KMS-11 (cell line): ENCODE results near the gene CRISPLD2.

Experiments used
- H2AFZ ChIP-seq: fragments of 200-600 bp; sonication (generic); 2 replicates; pipeline ENCODE4 v1.6.1; 2016; ENCODE audit warnings: antibody characterized with exemption, mixed run types, low read depth
- H3K27ac ChIP-seq: fragments of 200-600 bp; sonication (generic); 2 replicates; pipeline ENCODE4 v1.6.1; 2016; ENCODE audit warnings: mild to moderate bottlenecking, mixed run types
- H3K27me3 ChIP-seq: fragments of 200-600 bp; sonication (generic); 2 replicates; pipeline ENCODE4 v1.6.1; 2017; ENCODE audit warnings: mild to moderate bottlenecking, low read depth, mixed run types, moderate library complexity; ENCODE audit not compliant: insufficient read depth
- H3K36me3 ChIP-seq: fragments of 200-600 bp; sonication (generic); 2 replicates; pipeline ENCODE4 v1.6.1; 2017; ENCODE audit warnings: mild to moderate bottlenecking, mixed run types; ENCODE audit not compliant: insufficient read depth
- H3K4me1 ChIP-seq: fragments of 200-600 bp; sonication (generic); 2 replicates; pipeline ENCODE4 v1.6.1; 2016; ENCODE audit warnings: mild to moderate bottlenecking, low read depth, mixed run types; ENCODE audit not compliant: poor library complexity, severe bottlenecking
- H3K4me2 ChIP-seq: fragments of 200-600 bp; sonication (generic); 2 replicates; pipeline ENCODE4 v1.7.0; 2016; ENCODE audit warnings: mild to moderate bottlenecking, mixed run types
- H3K4me3 ChIP-seq: fragments of 200-600 bp; sonication (generic); IDR thresholded peaks from 2 replicates; pipeline ENCODE4 v1.6.1; 2017; ENCODE audit warnings: low read depth, low read length, mixed read lengths; ENCODE audit not compliant: insufficient read depth
- H3K79me2 ChIP-seq: fragments of 200-600 bp; sonication (generic); 2 replicates; pipeline ENCODE4 v1.6.1; 2016; ENCODE audit warnings: low read depth, mixed run types; ENCODE audit not compliant: insufficient read depth
- H3K9ac ChIP-seq: fragments of 200-600 bp; sonication (generic); 2 replicates; pipeline ENCODE4 v1.6.1; 2016; ENCODE audit warnings: mild to moderate bottlenecking, mixed run types
- H4K20me1 ChIP-seq: fragments of 200-600 bp; sonication (generic); 2 replicates; pipeline ENCODE4 v1.6.1; 2016; ENCODE audit warnings: mild to moderate bottlenecking, mixed run types; ENCODE audit not compliant: insufficient read depth
- CTCF ChIP-seq: fragments of 200-600 bp; sonication (generic); conservative IDR thresholded peaks from 2 replicates; pipeline ENCODE4 v1.6.1; 2017; ENCODE audit warnings: low read depth, mild to moderate bottlenecking, antibody characterized with exemption, low read length, moderate library complexity, mixed read lengths

Gene CRISPLD2

GRCh38 chr16:84940670-84941551 is 121.1 kb downstream of the CRISPLD2 start:
- Histone ChIP-seq H3K36me3 (no peaks in the 10 kb centered on the region), H2AFZ (no peak overlapping the region), H3K4me2 (no peak overlapping the region), H3K79me2 (no peaks in the 10 kb centered on the region), H3K27me3 (peaks cover 80% of the 10 kb centered on the region), H3K27ac (no peak overlapping the region), H3K4me3 (no peak overlapping the region), H4K20me1 (no peaks in the 10 kb centered on the region), H3K9ac (no peak overlapping the region), H3K4me1 (no peaks in the 10 kb centered on the region)
- no peak for TF ChIP-seq CTCF

- Histone ChIP-seq H3K4me3 (no peak overlapping the region), H3K79me2 (no peaks in the 10 kb centered on the region), H3K4me2 (no peak overlapping the region), H3K27me3 (peaks cover 81% of the 10 kb centered on the region), H3K27ac (no peak overlapping the region), H4K20me1 (no peaks in the 10 kb centered on the region), H3K9ac (no peak overlapping the region), H3K36me3 (no peaks in the 10 kb centered on the region), H2AFZ (no peak overlapping the region), H3K4me1 (no peaks in the 10 kb centered on the region)
- TF ChIP-seq CTCF: no peak
Measured at GRCh38 chr16:84941921-84942320, 122.1 kb downstream of the CRISPLD2 start.

GRCh38 chr16:84942786-84943185 is 123.0 kb downstream of the CRISPLD2 start:
- no peak for TF ChIP-seq CTCF
- H4K20me1 ChIP-seq: no peaks in the 10 kb centered on the region
- H3K9ac ChIP-seq: no peak overlapping the region
- no peaks in the 10 kb centered on the region for H3K4me1 ChIP-seq
- H3K4me3 ChIP-seq: no peak overlapping the region
- no peak overlapping the region for H2AFZ ChIP-seq
- H3K27ac ChIP-seq: no peak overlapping the region
- no peak overlapping the region for H3K4me2 ChIP-seq
- no peaks in the 10 kb centered on the region for H3K36me3 ChIP-seq
- H3K79me2 ChIP-seq: no peaks in the 10 kb centered on the region
- H3K27me3 ChIP-seq: peaks cover 80% of the 10 kb centered on the region

- no peaks in the 10 kb centered on the region for H4K20me1 ChIP-seq
- no peak overlapping the region for H3K4me2 ChIP-seq
- no peaks in the 10 kb centered on the region for H3K79me2 ChIP-seq
- H3K36me3 ChIP-seq: no peaks in the 10 kb centered on the region
- H2AFZ ChIP-seq: no peak overlapping the region
- no peak overlapping the region for H3K9ac ChIP-seq
- H3K27ac ChIP-seq: no peak overlapping the region
- H3K4me1 ChIP-seq: no peaks in the 10 kb centered on the region
- no peak overlapping the region for H3K4me3 ChIP-seq
- H3K27me3 ChIP-seq: peaks cover 76% of the 10 kb centered on the region
- TF ChIP-seq CTCF: no peak
Measured at GRCh38 chr16:84943620-84944019, 123.8 kb downstream of the CRISPLD2 start.
